Activated CD8-positive, alpha-beta memory T cell treated with anti-CD3 and anti-CD28 coated beads, Interleukin-2, amount 50 U/mL, for 4 hours (primary cell): ENCODE results near the gene AOPEP.

Source experiments
- DNase-seq: peaks from one replicate; pipeline ENCODE4 v3.0.0-alpha.2; 2020

The AOPEP gene

DNA sequence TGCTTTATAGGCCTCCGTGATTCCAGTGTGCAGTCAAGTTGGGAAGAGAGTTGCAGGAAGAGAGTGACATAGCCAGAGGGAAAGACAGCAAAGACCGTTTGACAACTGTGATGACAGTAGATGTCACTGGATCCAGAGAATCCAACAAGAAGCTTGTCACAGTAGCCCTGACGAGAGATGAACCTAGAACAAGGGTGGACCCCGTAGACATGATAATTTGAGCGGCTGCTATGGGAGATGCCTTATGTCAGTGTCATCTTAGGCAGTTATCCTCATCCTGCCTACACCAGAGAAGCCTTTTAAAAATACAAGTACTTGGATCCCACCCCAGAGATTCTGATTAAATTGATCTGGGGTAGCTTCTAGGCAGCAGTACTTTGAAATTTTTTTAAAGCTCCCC is 125.4 kb downstream of the AOPEP start:
- no peak for DNase-seq

DNA sequence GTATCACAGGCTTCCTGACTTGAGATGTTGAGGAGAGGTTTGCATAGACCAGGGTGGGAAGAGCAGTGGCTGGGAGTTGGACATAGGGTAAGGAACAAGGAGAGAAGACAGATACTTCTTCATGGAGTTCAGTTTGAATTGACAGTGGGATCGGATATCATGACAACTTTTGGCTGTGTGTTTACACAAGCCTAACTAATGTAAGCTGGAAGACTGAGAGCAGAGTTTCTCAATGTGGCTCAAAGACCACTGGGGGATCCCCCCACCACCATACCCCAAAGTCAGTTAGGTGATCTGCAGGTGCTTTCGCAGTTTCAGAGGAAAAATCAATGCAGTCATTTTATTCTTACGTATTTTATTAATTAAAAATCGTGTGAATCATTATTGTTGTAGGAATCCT is 125.9 kb downstream of the AOPEP start:
- no peak for DNase-seq

DNA sequence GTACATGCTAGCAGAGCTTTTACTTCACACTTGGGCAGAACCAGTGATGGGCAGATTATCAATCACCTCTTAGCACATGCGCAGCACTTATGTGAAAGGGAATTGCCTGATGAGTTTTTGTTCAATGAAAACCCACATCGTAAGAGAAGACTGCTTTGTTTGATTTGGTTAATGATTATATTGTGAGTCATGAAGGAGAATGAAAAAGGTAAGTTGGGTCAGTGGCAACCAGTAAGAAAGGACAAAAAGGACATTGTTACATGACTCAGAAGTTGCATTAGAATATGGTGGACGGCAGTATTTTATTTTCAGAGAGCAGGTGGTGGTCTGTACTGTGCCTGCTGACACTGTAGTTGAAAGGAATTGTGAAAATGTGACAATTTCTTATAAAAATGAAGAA is 127.4 kb downstream of the AOPEP start:
- no peak for DNase-seq

DNA sequence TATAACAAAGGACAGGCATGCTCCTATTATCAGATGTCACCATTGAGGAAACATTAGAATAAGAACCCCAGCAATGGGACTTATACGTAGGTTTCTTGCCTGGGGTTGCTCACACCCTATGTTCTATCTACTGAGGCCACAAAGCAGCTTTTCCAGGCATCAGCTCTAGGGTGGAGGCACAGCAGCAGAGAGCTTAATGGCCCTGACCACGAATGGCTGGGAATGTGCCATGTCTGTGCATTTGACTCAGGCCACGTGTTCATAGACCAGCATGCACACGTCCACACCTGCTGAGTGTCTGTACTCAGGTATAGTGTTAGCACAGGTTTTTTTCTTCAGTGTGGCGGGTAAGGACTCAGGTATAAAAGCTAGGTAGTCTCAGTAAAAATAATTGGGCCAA is 129.4 kb downstream of the AOPEP start:
- no peak for DNase-seq

DNA sequence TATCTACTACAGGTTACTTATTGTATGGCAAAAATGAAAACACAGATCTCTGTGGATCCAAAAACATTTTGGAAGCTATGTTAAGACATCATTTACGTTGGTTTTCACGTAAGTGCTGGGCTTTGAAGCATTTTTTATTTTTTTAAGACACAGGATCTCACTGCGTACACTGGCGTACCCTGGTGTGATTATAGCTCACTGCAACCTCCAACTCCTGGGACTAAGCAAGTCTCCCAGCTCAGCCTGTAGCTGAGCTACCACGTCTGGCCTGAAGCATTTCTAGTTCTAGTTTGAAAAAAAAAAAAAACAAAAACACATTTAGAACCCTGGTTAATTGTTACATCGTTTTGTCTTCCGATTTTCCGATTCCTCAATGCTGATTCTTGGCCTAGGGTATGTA is 131.3 kb downstream of the AOPEP start:
- DNase-seq, result no peak

DNA sequence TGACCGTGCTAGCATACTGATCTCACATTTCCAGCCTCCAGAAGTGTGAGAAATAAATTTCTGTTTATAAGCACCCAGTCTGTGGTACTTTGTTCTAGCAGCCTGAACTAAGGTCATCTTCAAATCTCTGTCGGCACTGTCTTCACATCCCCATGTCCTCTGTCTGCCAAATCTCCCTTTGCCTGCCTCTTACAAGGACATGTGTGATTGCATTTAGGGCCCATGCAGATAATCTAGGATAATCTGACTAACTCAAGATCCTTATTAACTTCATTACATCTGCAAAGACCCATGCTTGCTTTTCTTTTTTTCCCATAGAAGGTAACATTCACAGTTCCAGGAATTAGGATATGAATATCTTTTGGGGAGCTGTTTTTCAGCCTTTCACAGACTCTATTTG is 132.7 kb downstream of the AOPEP start:
- no peak for DNase-seq

DNA sequence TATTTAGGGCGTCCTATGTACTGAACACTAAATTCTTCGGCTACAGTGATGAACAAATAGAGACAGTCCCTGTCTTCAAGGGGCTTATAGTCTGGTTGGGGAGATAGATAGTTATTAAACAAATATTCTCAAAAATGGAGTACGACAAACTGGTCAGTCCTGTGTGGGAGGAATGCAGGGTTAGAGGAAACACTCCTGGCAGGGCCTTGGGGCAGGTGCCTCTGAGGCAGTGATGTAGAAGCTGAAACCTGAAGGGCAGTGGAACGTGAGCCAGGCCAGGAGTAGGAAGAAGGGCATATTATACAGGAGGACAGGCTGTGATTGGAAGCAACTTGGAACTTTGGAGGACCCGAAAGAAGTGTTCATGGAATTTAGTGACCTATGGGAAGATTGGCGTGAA is 133.4 kb downstream of the AOPEP start:
- DNase-seq, result no peak

DNA sequence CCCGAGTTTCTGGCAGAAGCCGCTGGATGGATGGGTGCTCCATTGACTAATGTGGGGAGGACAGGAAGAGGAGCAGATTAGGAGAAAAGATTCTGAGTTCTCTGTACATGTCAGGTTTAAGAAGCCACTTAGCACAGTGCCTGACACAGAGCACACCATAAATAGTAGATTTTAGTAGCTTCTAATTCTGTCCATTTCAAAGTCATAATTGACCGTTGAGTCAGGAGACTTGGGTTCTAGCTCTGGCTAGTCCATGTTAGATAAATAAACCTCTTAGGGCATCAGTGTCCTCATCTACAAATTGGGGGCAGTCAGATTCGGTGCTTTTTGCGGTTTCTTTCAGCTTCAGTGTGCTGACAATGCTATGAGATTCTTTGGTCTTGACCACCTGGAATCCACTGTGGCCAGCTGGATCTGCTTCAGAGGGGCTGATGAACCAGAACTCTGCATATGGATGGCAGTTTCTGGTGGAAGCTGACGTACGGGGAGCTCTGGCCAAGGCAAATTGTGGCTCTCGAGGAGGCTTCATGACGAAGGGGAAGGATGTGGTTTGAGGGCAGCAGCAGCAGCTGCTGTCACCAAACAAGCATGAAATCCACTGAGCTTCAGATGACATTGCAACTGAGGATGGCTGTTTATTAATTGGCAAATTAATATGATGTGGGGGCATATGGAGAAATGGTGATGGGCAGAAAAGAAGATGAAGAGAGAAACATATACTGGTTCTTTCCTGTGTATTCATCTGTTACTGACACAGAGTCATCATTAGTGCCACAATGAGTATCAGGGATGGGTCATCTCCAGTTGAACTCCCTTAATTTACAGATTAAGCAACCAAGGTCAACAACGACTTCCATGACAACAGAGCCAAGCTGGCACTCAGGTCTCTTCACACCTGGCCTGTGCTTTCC is 134.4 kb downstream of the AOPEP start:
- DNase-seq, result peak; percentile 57

DNA sequence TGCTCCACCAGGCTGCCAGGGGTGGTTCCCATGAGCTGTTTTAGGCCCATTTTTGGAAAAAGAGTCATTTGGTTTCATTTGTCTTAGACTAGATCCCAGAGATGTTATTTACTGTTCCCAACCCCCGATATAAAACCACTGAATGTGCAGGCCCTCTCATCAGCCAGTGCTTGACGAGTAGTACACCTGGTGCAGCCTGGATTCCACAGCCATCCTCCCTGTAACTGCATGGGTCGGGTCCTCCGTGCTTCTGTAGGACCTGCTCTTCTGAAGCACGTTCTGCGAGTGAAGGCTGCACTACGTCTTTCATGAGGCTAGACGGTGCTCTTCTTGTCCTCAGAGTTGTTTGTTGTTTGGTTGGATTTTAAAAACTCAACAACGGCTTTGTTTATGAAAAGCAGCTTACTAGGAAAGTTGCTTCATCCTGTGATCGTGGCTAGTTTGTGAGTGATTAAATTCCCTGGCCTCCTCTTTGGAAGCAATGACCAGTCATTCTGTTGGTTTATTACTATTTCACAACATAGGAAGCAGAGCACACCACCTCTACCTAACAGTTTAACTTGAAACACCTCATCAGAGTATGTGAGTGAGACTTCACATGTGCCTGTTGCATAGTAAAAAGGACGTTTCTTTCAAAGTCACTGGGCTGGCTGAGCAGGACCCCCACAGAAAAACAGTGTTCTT is 135.2 kb downstream of the AOPEP start:
- no peak for DNase-seq

DNA sequence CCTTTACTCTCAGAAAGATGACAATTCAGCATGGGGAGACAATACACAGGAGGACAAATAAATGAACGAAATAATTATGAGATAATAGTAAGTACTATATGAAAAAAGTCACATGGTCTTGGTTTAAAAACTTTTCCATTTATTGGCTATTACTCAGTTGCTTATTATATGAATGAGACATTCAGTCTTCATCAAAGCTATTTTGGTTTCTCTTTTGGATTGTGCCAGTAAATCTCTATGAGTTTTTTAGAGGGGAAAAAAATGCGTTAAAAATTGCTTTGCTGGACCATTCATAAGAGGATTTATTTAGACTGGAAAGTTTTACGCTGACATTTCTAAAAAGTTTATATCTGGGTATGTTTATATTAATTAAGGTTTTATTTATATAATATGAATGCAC is 137.7 kb downstream of the AOPEP start:
- DNase-seq, result no peak

DNA sequence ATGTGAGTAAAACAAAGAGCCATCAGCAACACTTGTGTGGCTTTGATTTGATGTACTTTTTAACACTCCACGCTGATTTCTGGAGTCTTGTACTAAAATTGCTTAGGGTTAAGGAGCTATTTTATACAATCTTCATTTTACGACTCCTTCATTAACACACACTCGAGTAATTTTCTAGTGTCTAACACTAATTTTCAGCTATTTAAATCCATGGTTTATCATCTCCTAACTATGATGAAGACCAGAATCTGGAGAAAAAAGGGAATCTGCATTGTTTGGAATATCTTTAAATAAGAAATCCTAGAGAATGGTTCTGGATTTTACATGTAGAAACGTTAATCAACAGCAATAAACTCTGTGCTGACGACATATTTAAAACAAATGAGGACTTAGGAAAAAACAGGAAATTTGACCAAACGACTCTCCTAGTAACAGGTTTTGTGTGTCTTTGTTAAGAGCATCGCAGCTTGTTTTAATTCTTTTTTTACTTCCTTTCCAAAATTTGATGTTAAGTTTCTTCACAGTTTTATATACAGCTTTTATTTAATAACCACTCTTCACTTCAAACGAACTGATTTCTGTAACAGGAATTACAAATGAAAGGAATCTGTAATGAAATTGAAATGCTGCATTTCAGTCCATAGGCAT is 138.5 kb downstream of the AOPEP start:
- DNase-seq, result no peak

DNA sequence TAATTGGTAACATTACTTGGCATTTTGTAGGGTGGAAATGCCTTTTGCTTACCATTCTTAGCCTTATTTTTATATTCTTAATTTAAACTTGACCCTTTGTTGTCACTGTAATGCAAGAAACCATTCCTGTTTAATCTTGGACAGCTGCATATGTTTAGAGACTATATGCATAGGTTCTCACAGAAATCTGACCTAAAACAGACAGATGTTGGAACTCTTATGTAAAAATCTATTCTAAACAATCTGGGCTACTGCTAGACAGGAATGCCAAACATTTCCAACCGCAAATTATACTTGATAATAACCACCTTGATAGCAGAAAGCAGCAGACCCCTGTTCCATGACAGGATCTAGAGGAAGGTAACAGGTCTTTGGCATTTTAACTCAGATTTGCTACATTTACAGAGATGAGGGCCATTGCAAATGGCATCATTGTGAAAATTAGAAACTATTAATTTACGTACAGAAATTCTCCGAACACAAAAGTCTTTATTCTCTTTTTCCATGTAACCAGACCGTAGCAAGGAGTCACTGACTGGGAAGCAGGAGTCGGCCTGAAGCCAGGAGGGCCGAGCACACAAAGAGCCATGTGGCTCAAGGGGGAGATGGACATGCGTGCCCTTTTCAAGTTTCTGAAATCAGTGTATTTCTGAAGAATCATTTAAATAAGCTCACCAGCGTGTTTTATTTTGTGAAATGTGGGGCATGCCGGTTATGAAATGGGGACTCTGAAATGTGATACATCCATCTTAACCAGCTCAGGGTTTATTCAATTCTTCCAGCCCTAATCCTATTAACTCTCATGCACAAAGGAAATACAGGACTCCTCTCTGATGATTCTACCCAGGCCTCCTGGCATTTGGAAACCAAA is 139.3 kb downstream of the AOPEP start:
- no peak for DNase-seq

DNA sequence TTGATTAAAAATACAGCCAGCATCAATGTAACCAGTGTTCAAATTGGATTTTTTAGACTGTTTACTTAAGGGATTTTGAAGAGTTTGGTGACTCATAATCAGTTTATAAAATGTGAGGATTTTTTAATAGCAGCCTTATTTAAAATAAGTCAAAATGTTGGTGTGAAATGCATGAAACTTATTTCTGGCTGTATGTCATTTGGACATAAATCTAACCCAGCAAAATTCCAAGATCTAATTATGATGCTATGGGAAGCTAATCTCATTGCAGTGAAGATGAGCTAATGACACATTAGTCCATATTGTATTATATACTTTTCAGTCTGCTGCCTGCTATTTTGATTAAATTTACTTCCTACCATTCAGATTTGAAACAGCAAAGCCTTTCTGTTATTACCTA is 140.3 kb downstream of the AOPEP start:
- no peak for DNase-seq

DNA sequence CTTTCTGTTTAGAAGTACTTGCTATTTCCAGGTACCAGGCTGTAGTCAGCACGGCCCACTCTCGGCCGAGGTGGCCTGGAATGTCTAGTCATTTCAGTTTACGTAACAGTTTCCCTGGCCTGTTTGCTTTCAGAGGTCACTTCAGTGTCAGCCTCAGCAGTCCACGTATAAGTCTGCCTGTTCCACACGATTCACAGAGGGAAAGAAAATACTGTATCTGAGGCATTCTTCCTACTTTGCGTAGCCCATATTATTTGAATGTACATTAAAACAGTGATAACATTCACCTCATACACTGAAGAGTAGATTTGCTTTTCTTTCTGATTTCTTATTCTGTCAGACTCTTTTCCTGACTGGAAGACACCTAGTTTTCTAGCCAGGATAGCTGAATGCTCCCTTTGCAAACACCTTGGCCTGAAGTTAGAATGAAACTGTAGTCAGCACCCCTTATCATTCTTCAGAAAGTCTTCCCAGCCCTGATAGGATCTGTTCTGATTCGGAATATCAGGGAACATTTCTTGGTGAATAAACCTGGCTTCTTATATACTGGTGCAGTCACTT is 140.9 kb downstream of the AOPEP start:
- no peak for DNase-seq

DNA sequence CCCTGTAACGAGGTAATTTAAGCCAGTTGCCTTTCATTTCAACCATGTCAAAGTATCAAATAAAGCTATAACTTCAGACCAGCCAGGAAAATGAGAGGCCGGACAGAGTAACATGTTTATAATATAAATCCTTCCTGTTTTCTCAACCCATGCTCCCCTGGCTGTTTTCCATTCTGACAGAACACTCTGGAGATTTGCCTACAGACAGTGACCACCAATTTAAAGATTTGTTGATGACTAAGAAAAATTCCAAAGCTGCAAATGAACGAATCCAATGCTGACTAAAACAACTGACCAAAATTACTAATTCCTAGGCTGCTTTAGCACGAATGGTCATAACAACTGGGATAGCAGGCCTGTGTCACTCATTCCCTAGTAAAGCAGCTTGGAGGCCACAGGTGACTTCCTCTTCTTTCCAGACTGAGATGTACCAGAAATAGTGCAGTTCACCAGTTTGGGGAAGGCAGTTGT is 141.4 kb downstream of the AOPEP start:
- no peak for DNase-seq

DNA sequence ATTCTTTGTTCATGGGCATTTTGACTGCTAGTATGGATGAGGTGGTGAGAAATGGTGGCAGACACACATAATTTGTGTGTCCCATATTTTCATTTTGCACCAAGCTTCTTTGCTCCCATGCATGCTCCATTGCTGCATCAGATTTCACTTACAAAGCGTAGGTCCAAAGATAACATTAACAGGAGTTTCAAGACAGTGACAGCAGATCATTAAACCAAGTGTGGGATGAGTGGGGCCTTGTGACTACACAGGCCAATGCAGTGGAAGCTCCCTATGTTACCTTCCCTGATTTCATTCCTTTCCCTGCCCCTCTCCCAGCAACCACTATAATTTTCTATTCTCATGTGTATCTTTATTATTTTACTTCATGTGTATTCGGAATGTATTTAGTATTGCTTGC is 142.0 kb downstream of the AOPEP start:
- no peak for DNase-seq

DNA sequence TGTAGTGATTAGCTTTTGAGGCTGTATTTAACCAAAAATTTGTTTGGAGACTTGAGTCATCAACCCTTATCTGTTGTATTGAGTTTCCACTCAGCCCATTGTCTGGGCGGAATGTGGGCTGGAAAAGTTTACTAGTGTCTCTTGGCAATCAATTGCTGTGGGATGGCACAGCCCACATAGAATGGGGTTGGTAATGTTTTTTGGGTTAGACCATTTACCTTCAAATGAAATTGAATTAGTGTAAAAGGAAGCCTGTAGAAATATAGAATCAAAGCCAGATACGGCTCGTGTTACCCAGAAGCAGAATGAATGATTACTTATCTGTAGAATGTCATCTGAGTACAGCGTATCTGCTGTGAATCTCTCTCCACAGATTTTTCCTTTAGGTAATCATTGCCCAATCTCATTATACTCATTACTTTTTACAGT is 142.9 kb downstream of the AOPEP start:
- no peak for DNase-seq

DNA sequence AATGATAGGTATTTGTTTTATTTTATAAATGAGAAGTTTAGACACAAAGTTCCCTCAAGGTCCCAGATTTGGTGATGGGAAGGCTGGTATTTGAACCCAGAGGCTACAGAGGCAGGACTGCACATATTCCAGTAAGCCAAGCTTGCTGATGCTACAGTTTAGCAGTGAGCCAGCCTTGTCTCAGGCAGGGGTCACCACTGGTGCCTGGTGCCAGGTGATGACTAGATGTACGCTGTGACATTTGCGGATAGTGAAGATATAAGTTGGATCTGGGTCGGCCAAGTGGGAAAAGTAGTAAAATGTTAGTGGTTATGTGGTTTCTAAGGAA is 143.9 kb downstream of the AOPEP start:
- DNase-seq, result no peak

DNA sequence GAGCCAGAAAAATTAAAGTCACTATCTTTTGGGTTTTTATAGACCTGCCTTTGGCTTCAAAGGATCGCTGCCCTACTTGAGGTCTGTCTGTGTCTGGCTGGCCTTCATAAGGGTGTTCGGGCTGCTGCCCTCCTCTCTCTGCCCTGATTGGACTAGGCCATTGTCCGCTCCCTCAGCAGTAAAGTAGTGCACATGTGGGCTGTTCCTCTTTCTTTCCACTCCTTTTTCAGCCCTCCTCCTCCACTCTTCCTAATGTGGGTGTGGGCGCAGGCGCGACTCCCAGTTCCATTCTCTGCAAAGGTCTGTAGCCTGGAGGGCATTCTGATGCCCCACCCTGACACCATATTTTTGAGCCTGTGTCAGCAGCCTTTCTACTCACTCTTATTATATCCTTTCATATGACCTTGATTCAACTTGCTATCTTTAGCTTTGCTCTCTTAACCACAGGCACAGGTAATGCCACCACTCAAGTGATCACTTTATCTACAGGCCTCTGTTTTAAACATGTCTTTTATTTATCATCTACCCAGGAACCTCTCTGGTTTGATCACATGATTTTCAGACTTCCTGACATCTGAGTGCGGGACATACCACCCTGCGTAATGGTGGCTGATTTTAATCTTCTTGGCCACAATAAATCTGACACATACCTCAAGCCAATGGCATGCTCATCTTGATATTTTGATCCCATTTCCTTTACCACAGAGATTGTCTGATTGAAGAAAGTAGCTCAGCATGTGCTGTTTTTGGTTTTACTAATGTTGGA is 144.5 kb downstream of the AOPEP start:
- DNase-seq, result no peak

DNA sequence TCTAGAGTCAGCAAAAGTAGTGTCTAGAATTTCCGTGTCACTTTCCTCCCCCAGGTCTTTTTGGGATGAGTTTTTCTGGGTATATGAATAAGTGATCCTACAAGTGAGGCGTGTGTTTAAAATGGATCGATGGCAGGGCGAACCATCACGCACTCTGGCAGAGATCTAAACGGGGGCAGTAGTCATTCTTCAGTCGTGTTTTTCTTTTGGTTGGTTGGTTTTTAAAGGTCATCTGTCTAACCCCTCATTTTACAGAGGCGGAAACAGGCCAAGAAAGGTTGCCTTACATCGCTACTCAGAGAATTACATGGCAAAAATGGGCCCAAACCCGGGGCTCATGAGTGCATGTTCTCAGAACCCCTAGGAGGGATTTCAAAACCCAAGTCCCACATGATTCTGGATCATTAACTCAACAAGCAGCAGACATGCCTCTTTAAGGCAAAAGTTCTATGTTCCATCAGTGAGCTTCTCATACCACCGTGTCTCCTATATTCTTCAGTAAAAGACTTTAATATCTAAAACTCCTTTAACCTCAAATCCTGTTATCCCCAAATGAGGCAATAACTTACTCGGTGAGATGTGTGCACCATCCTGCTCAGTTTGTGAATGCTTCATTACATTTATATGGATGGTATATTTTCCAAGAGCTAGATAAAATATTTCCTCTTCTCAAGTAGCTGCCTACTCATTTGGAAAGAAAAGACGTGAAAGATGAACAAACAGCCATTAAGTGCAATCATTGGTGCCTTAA is 145.8 kb downstream of the AOPEP start:
- no peak for DNase-seq

DNA sequence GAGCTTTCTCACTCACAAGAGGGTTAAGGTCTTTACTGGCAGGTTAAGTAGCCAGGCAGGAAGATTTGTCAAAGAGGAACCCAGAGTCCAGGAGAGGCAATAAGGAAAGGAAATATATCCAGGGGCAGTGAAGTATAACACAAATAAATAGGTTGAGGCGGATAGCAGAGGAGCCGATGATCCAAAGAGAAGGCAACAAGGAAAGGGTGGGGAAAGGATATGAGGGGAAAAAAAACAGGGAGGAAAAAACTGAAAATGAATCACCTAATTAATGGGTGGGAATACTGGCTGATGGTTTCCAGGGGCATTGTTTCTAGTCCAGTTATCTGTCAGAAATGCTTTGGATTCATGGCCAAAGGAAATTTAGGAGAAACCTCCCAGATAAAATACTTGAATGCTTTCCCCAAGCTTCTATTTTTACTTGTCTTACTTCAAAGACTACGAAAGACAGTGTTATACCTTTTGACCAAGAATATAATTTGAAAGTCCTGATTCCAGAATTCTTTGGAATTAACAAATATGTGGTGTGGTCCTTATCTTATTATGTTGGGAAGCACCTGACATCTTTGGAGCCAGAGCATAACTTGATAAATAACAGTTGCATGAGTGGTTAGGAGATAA is 146.5 kb downstream of the AOPEP start:
- no peak for DNase-seq
